HUDEP-2 (cell line): ENCODE results near the gene DOCK1.
"Not testable (repeated sequence)": the region's sequence is repeated elsewhere in the genome, so short reads cannot be mapped to it uniquely, and the experiment has no call there.

Experiments used
- DNase-seq, 76 experiments: peaks; one replicate each; lab custom pipeline; 2025; ENCODE audit not compliant: unreplicated experiment in 76 of 76; lab: John Stamatoyannopoulos, UW

The DOCK1 gene

GRCh38 chr10:127296696-127297095, 391.5 kb downstream of the DOCK1 start:
- no peak for DNase-seq

- no peak for DNase-seq
These were observed 393.2 kb downstream of the DOCK1 start for GRCh38 chr10:127298381-127298780.

GRCh38 chr10:127299192-127299591, 394.0 kb downstream of the DOCK1 start:
- DNase-seq = not testable (repeated sequence)

- no peak for DNase-seq
These were observed 394.9 kb downstream of the DOCK1 start for GRCh38 chr10:127299956-127300689.

- no peak for DNase-seq
These were observed 395.7 kb downstream of the DOCK1 start for GRCh38 chr10:127300868-127301321.

- no peak for DNase-seq
These were observed 397.1 kb downstream of the DOCK1 start for GRCh38 chr10:127302343-127302742.

GRCh38 chr10:127303105-127303504, 397.9 kb downstream of the DOCK1 start:
- no peak for DNase-seq

GRCh38 chr10:127303746-127304145, 398.5 kb downstream of the DOCK1 start:
- no peak for DNase-seq

GRCh38 chr10:127306479-127306878, 401.3 kb downstream of the DOCK1 start:
- no peak for DNase-seq

- DNase-seq = no peak
These were observed 402.1 kb downstream of the DOCK1 start for GRCh38 chr10:127307338-127307737.

GRCh38 chr10:127308031-127308430, 402.8 kb downstream of the DOCK1 start:
- no peak for DNase-seq

GRCh38 chr10:127309619-127310018, 404.4 kb downstream of the DOCK1 start:
- DNase-seq = not testable (repeated sequence)

GRCh38 chr10:127310430-127310829, 405.2 kb downstream of the DOCK1 start:
- DNase-seq = no peak

- DNase-seq = no peak
These were observed 405.7 kb downstream of the DOCK1 start for GRCh38 chr10:127310923-127311322.

GRCh38 chr10:127313996-127314700, 408.9 kb downstream of the DOCK1 start:
- no peak for DNase-seq

GRCh38 chr10:127314797-127315196, 409.6 kb downstream of the DOCK1 start:
- DNase-seq = no peak

- DNase-seq = no peak
These were observed 410.7 kb downstream of the DOCK1 start for GRCh38 chr10:127315888-127316287.

GRCh38 chr10:127318396-127318795, 413.2 kb downstream of the DOCK1 start:
- no peak for DNase-seq

GRCh38 chr10:127319271-127319670, 414.0 kb downstream of the DOCK1 start:
- no peak for DNase-seq

- DNase-seq = no peak
These were observed 414.5 kb downstream of the DOCK1 start for GRCh38 chr10:127319691-127320090.

GRCh38 chr10:127320176-127320575, 414.9 kb downstream of the DOCK1 start:
- DNase-seq = no peak

- DNase-seq = no peak
These were observed 417.1 kb downstream of the DOCK1 start for GRCh38 chr10:127322286-127322685.
